Left ventricle myocardium inferior (tissue), 1 donor: ENCODE results near the gene GAS2L2. TPM values are rescaled to one million over a fixed set of nuclear protein-coding genes. Genes with fewer than 3 reads are reported as not detected.

Experiments
- DNase-seq: peaks from one replicate; pipeline ENCODE4 v3.0.0-alpha.2; 2020
- H3K27ac ChIP-seq: fragments of 200-600 bp; replicated peaks from 2 replicates; pipeline ENCODE4 v1.8.0; 2021
- H3K27me3 ChIP-seq: fragments of 200-600 bp; 2 replicates; pipeline ENCODE4 v1.8.0; 2021; ENCODE audit warnings: low read depth
- H3K36me3 ChIP-seq: fragments of 200-600 bp; 2 replicates; pipeline ENCODE4 v1.8.0; 2021
- H3K4me1 ChIP-seq: fragments of 200-600 bp; 2 replicates; pipeline ENCODE4 v1.8.0; 2021
- H3K4me3 ChIP-seq: fragments of 200-600 bp; 2 replicates; pipeline ENCODE4 v1.8.0; 2021; ENCODE audit warnings: mild to moderate bottlenecking, moderate library complexity
- H3K9me3 ChIP-seq: fragments of 200-600 bp; replicated peaks from 2 replicates; pipeline ENCODE4 v1.8.0; 2021
- CTCF ChIP-seq: fragments of 200-600 bp; IDR thresholded peaks from 2 replicates; pipeline ENCODE4 v1.8.0; 2021; ENCODE audit warnings: antibody characterized with exemption, mild to moderate bottlenecking, borderline replicate concordance
- intact Hi-C: fragments of 100-400 bp; cut with micrococcal nuclease; formaldehyde crosslinking; loops from one replicate; pipeline ENCODE4 v1.11.0; 2022
- total RNA-seq: library from RNA; stranded (reverse); fragmentation: NEBNext Ultra II Directional; extraction: Animal tissue kit (Norgen Biotek cat#: 25700); gene quantifications from one replicate; pipeline ENCODE4 v1.2.1, GENCODE V29; 2021
- donor health status: DM: no; HTN: yes; CAD: no; lungs with severe emphysema.

The GAS2L2 gene
- total RNA-seq, 1 donor from 2014 or later, result 0.08 TPM

GRCh38 chr17:35735036-35735805 lies 17.8 kb downstream of the GAS2L2 start:
- DNase-seq, result no peak
- TF ChIP-seq CTCF, result no peak

GRCh38 chr17:35734396-35734795 lies 18.6 kb downstream of the GAS2L2 start:
- DNase-seq, result no peak
- Histone ChIP-seq H3K9me3 (no peaks in the 10 kb centered on the region), H3K27me3 (no peaks in the 10 kb centered on the region), H3K4me1 (peaks cover 21% of the 10 kb centered on the region), H3K36me3 (no peaks in the 10 kb centered on the region), H3K4me3 (no peak overlapping the region), H3K27ac (no peak overlapping the region)
- no peak for TF ChIP-seq CTCF
- intact Hi-C loops, result no loop called here

More at GRCh38 chr17:35735036-35735805, 17.8 kb downstream of the GAS2L2 start:
- intact Hi-C loops, result no loop called here
- Histone ChIP-seq H3K27ac (no peak overlapping the region), H3K9me3 (no peaks in the 10 kb centered on the region), H3K4me3 (no peak overlapping the region), H3K36me3 (no peaks in the 10 kb centered on the region), H3K4me1 (peaks cover 21% of the 10 kb centered on the region), H3K27me3 (no peaks in the 10 kb centered on the region)

GRCh38 chr17:35733366-35733765 lies 19.7 kb downstream of the GAS2L2 start:
- H3K4me3 ChIP-seq, result no peak overlapping the region
- H3K4me1 ChIP-seq, result peaks cover 21% of the 10 kb centered on the region
- intact Hi-C loops, result no loop called here
- H3K27ac ChIP-seq, result no peak overlapping the region
- no peaks in the 10 kb centered on the region for H3K36me3 ChIP-seq
- no peak for DNase-seq
- no peaks in the 10 kb centered on the region for H3K27me3 ChIP-seq
- no peak for TF ChIP-seq CTCF
- H3K9me3 ChIP-seq, result no peaks in the 10 kb centered on the region

GRCh38 chr17:35732806-35733136 lies 20.3 kb downstream of the GAS2L2 start:
- DNase-seq, result no peak
- intact Hi-C loops, result no loop called here
- Histone ChIP-seq H3K27me3 (no peaks in the 10 kb centered on the region), H3K4me3 (peak overlapping the region; percentile 77), H3K9me3 (no peaks in the 10 kb centered on the region), H3K4me1 (peaks cover 21% of the 10 kb centered on the region), H3K36me3 (no peaks in the 10 kb centered on the region), H3K27ac (no peak overlapping the region)
- TF ChIP-seq CTCF, result no peak

GRCh38 chr17:35731917-35732805 lies 20.9 kb downstream of the GAS2L2 start:
- Histone ChIP-seq H3K4me3 (peak overlapping the region; percentile 77), H3K36me3 (no peaks in the 10 kb centered on the region), H3K27me3 (no peaks in the 10 kb centered on the region), H3K27ac (peak overlapping the region; percentile 35), H3K9me3 (no peaks in the 10 kb centered on the region), H3K4me1 (peaks cover 24% of the 10 kb centered on the region)
- intact Hi-C loops, result no loop called here
- DNase-seq, result no peak
- TF ChIP-seq CTCF, result no peak
